Lower lobe of right lung (tissue), 2 donors: ENCODE results near the gene TTLL8. TPM values are rescaled to one million over a fixed set of nuclear protein-coding genes. Genes with fewer than 3 reads are reported as not detected.

Experiments used
- ATAC-seq, 2 donors: fragments of 200-7000 bp; cut with Tn5 transposase; one replicate each; pipeline ENCODE4 v1.9.1; 2020 to 2022; ENCODE audit warnings: mild to moderate bottlenecking in 2 of 2, moderate library complexity in 2 of 2
- DNase-seq: peaks from one replicate; pipeline ENCODE4 v3.0.0-alpha.2; 2020
- H3K27ac ChIP-seq: fragments of 200-600 bp; one replicate; pipeline ENCODE4 v1.8.0; 2022
- H3K27me3 ChIP-seq: fragments of 200-600 bp; one replicate; pipeline ENCODE4 v1.8.0; 2022; ENCODE audit warnings: low read depth
- H3K36me3 ChIP-seq: fragments of 200-600 bp; one replicate; pipeline ENCODE4 v1.8.0; 2022; ENCODE audit warnings: mild to moderate bottlenecking
- H3K4me1 ChIP-seq: fragments of 200-600 bp; one replicate; pipeline ENCODE4 v1.8.0; 2022
- H3K4me3 ChIP-seq: fragments of 200-600 bp; one replicate; pipeline ENCODE4 v1.8.0; 2022; ENCODE audit warnings: mild to moderate bottlenecking
- H3K9me3 ChIP-seq: fragments of 200-600 bp; one replicate; pipeline ENCODE4 v1.8.0; 2022
- intact Hi-C: fragments of 100-400 bp; cut with DNase I; formaldehyde crosslinking; loops from one replicate; pipeline ENCODE4 v1.11.0; 2022
- total RNA-seq: library from RNA; stranded (reverse); fragmentation: NEBNext Ultra II Directional; extraction: Animal tissue kit (Norgen Biotek cat#: 25700); gene quantifications from one replicate; pipeline ENCODE4 v1.2.1, GENCODE V29; 2021
- TF ChIP-seq, protein P1 (sequence below): fragments of 200-600 bp; IDR thresholded peaks from one replicate; pipeline ENCODE4 v1.8.0; 2022; ENCODE audit warnings: antibody characterized with exemption, mild to moderate bottlenecking
- donor health status: DM: no; HTN: yes; CAD: no; lungs with severe emphysema.

TTLL8 gene
- total RNA-seq, 1 donor from 2014 or later, result not detected

GRCh38 chr22:50082197-50082715, 24.2 kb upstream of the TTLL8 start:
- H3K27me3 ChIP-seq, result peaks cover 27% of the 10 kb centered on the region
- DNase-seq (no peak), ATAC-seq (no peak)
- H3K9me3 ChIP-seq, result no peaks in the 10 kb centered on the region
- no peaks in the 10 kb centered on the region for H3K36me3 ChIP-seq
- intact Hi-C loops, result no loop called here
- no peaks in the 10 kb centered on the region for H3K4me1 ChIP-seq
- TF ChIP-seq, protein P1, sequence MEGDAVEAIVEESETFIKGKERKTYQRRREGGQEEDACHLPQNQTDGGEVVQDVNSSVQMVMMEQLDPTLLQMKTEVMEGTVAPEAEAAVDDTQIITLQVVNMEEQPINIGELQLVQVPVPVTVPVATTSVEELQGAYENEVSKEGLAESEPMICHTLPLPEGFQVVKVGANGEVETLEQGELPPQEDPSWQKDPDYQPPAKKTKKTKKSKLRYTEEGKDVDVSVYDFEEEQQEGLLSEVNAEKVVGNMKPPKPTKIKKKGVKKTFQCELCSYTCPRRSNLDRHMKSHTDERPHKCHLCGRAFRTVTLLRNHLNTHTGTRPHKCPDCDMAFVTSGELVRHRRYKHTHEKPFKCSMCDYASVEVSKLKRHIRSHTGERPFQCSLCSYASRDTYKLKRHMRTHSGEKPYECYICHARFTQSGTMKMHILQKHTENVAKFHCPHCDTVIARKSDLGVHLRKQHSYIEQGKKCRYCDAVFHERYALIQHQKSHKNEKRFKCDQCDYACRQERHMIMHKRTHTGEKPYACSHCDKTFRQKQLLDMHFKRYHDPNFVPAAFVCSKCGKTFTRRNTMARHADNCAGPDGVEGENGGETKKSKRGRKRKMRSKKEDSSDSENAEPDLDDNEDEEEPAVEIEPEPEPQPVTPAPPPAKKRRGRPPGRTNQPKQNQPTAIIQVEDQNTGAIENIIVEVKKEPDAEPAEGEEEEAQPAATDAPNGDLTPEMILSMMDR, result no peak
- no peak overlapping the region for H3K4me3 ChIP-seq
- H3K27ac ChIP-seq, result no peak overlapping the region

GRCh38 chr22:50081426-50082196, 23.5 kb upstream of the TTLL8 start:
- H3K36me3 ChIP-seq, result no peaks in the 10 kb centered on the region
- intact Hi-C loops, result no loop called here
- no peaks in the 10 kb centered on the region for H3K4me1 ChIP-seq
- DNase-seq (no peak), ATAC-seq (no peak)
- no peaks in the 10 kb centered on the region for H3K9me3 ChIP-seq
- TF ChIP-seq, protein P1, result no peak
- H3K27me3 ChIP-seq, result peaks cover 27% of the 10 kb centered on the region
- H3K4me3 ChIP-seq, result no peak overlapping the region
- no peak overlapping the region for H3K27ac ChIP-seq

DNA sequence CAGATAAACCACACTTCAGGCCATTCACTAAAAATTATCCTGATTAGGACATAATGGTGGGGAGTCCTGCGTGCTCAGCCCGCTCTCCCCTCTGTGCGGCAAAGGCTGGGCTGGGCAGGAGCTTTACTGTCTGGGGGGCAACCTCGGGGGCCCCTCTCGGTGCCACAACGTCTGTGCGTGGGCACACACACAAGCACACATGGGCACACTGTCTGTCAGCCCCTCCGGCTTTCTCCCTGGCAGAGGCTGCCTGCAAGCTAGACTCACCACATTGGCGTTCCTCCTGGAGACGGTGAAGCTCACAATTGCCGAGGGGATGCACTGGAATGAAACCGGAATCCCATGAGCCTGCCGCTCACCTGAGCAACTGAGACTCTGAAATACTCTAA, 22.0 kb upstream of the TTLL8 start:
- Histone ChIP-seq H3K27me3 (peaks cover 27% of the 10 kb centered on the region), H3K36me3 (no peaks in the 10 kb centered on the region), H3K4me1 (no peaks in the 10 kb centered on the region), H3K4me3 (no peak overlapping the region), H3K9me3 (no peaks in the 10 kb centered on the region), H3K27ac (no peak overlapping the region)
- no peak for ATAC-seq
- TF ChIP-seq, protein P1, result no peak
- intact Hi-C loops, result no loop called here
- no peak for DNase-seq

DNA sequence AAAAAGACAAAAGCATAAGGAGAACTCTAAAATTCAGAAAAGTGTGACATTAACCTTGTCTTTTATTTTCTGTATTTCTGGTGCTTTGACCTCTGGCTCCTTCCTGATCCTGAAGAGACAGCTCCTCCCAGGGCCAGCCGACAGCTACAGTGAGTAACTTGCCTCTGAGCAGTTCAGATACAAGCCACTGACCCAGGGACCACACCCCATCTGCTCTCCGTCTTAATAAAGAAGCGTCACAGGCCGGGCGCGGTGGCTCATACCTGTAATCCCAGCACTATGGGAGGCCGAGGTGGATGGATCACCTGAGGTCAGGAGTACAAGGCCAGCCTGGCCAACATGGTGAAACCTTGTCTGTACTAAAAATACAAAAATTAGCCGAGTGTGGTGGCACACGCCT, 20.7 kb upstream of the TTLL8 start:
- DNase-seq (no peak), ATAC-seq (no peak)
- Histone ChIP-seq H3K27ac (no peak overlapping the region), H3K4me1 (no peaks in the 10 kb centered on the region), H3K36me3 (no peaks in the 10 kb centered on the region), H3K9me3 (no peaks in the 10 kb centered on the region), H3K27me3 (peaks cover 17% of the 10 kb centered on the region), H3K4me3 (no peak overlapping the region)
- intact Hi-C loops, result no loop called here
- TF ChIP-seq, protein P1, result no peak

DNA sequence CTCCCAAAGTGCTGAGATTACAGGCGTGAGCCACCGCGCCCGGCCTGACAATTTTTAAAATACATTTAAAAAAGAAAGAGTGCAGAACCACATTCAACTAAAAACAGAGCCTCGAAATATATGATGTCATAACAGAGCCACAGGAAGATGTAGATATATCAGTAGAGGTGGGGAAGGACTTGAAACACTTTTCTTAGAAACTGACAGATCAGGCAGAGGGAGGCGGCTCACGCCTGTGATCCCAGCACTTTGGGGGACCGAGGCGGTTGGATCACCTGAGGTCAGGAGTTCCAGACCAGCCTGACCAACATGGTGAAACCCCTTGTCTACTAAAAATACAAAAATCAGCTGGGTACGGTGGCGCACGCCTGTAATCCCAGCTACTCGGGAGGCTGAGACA, 20.1 kb upstream of the TTLL8 start:
- TF ChIP-seq, protein P1, result no peak
- intact Hi-C loops, result no loop called here
- ATAC-seq, result no peak

More for the DNA sequence above, 20.1 kb upstream of the TTLL8 start:
- H3K4me3 ChIP-seq, result no peak overlapping the region
- H3K27ac ChIP-seq, result no peak overlapping the region
- DNase-seq, result no peak
- no peaks in the 10 kb centered on the region for H3K4me1 ChIP-seq
- no peaks in the 10 kb centered on the region for H3K9me3 ChIP-seq
- peaks cover 12% of the 10 kb centered on the region for H3K27me3 ChIP-seq
- H3K36me3 ChIP-seq, result no peaks in the 10 kb centered on the region
